GM12878 (cell line): ENCODE results near the gene ALOXE3. TPM values are rescaled to one million over a fixed set of nuclear protein-coding genes. Genes with fewer than 3 reads are reported as not detected.
A peak's percentile ranks its signal among the peaks of the same experiment; 100 is the strongest.

Source experiments
- ATAC-seq: fragments of 200-7000 bp; cut with Tn5 transposase; 3 replicates; pipeline ENCODE4 v1.9.1; 2020; ENCODE audit warnings: mild to moderate bottlenecking, moderate library complexity
- BruUV-seq: library from RNA; stranded (reverse); fragments of 400-500 nt; replicated peaks from 2 replicates; lab custom pipeline; 2021; lab: Mats Ljungman, UMichigan
- CTCF ChIA-PET: fragments of 300-600 bp; sonication (Branson Sonifier 250); formaldehyde crosslinking; extraction: SDS; loops from one replicate; lab custom pipeline; 2021; ENCODE audit warnings: inconsistent platforms; lab: Yijun Ruan, JAX
- POLR2A ChIA-PET: fragments of 350-600 bp; formaldehyde crosslinking; extraction: SDS; loops from one replicate; lab custom pipeline; 2021; ENCODE audit warnings: inconsistent platforms; lab: Charles Lee
- RAD21 ChIA-PET: fragments of 300-600 bp; sonication (Branson Sonifier 250); formaldehyde crosslinking; loops from one replicate; lab custom pipeline; 2023; ENCODE audit warnings: antibody characterized with exemption; ENCODE audit not compliant: unreplicated experiment; lab: Charles Lee
- SMC1A ChIA-PET: fragments of 300-600 bp; sonication (Branson Sonifier 250); formaldehyde crosslinking; loops from one replicate; lab custom pipeline; 2023; ENCODE audit not compliant: unreplicated experiment, uncharacterized antibody; lab: Charles Lee
- DNase-seq: peaks from one replicate; pipeline ENCODE4 v3.0.0-alpha.2; 2011; ENCODE audit warnings: low read depth, low spot score
- FAIRE-seq: peaks from 3 replicates; lab custom pipeline; 2011; peaks lifted over from hg19 to GRCh38; lab: Jason Lieb, UNC
- H2AFZ ChIP-seq: 2 replicates; pipeline ENCODE4 v1.6.0; 2011; ENCODE audit warnings: low read depth, low read length, control low read depth; ENCODE audit not compliant: control insufficient read depth
- H3K27ac ChIP-seq: 2 replicates; pipeline ENCODE4 v1.5.1; 2011; ENCODE audit warnings: control low read depth; ENCODE audit not compliant: control insufficient read depth, insufficient read depth
- H3K27me3 ChIP-seq, 2 experiments: replicated peaks in 1 of 2; 2 replicates each; pipeline versions ENCODE4 v1.6.0 to v1.6.1; 2011; ENCODE audit warnings: low read length in 1 of 2; ENCODE audit not compliant: control insufficient read depth in 2 of 2, insufficient read depth in 2 of 2
- H3K36me3 ChIP-seq, 2 experiments: 2 replicates each; pipeline ENCODE4 v1.5.1; 2011; ENCODE audit warnings: low read length in 1 of 2; ENCODE audit not compliant: control insufficient read depth in 2 of 2, insufficient read depth in 2 of 2
- H3K4me1 ChIP-seq: 2 replicates; pipeline ENCODE4 v1.6.1; 2011; ENCODE audit warnings: mild to moderate bottlenecking, low read length, moderate library complexity, mixed read lengths; ENCODE audit not compliant: control insufficient read depth, insufficient read depth
- H3K4me2 ChIP-seq: 2 replicates; pipeline ENCODE4 v1.6.0; 2011; ENCODE audit warnings: control low read depth; ENCODE audit not compliant: control insufficient read depth, insufficient read depth
- H3K4me3 ChIP-seq: fragments of 200-600 bp; sonication (generic); 2 replicates; pipeline ENCODE4 v1.5.1; 2016
- H3K79me2 ChIP-seq: 2 replicates; pipeline ENCODE4 v1.6.0; 2011; ENCODE audit warnings: low read length; ENCODE audit not compliant: control insufficient read depth, insufficient read depth
- H3K9ac ChIP-seq: 2 replicates; pipeline ENCODE4 v1.8.0; 2011; ENCODE audit warnings: low read length, control low read depth, mixed read lengths; ENCODE audit not compliant: control insufficient read depth, insufficient read depth
- H3K9me3 ChIP-seq: replicated peaks from 3 replicates; pipeline ENCODE4 v1.5.1; 2011; ENCODE audit warnings: mild to moderate bottlenecking, low read length; ENCODE audit not compliant: control insufficient read depth, insufficient read depth
- H4K20me1 ChIP-seq: 2 replicates; pipeline ENCODE4 v1.6.0; 2011; ENCODE audit not compliant: control insufficient read depth, insufficient read depth
- ATF3 ChIP-seq: IDR thresholded peaks from 2 replicates; pipeline ENCODE4 v1.6.1; 2011; ENCODE audit warnings: low read depth, mild to moderate bottlenecking, low read length, moderate library complexity, borderline replicate concordance; ENCODE audit errors: extremely low read depth
- EP300 ChIP-seq, 2 experiments: fragments of 150-350 bp in 1 of 2; IDR thresholded peaks; 2 replicates each; pipeline ENCODE4 v1.6.1; 2011 to 2012; ENCODE audit warnings: low read depth in 2 of 2, low read length in 2 of 2, borderline replicate concordance in 1 of 2, improper control_type of control experiment in 1 of 2, inconsistent platforms in 1 of 2; ENCODE audit not compliant: control insufficient read depth in 1 of 2
- GATAD2B ChIP-seq: fragments of 450-650 bp; conservative IDR thresholded peaks from 2 replicates; pipeline ENCODE4 v1.6.1; 2017; ENCODE audit warnings: low read depth, mild to moderate bottlenecking, moderate library complexity
- NFYA ChIP-seq: IDR thresholded peaks from 2 replicates; pipeline ENCODE4 v1.6.1; 2011; ENCODE audit warnings: low read depth, mild to moderate bottlenecking, low read length, improper control_type of control experiment, borderline replicate concordance
- PAX5 ChIP-seq: IDR thresholded peaks from 2 replicates; pipeline ENCODE4 v1.6.1; 2011; ENCODE audit warnings: low read depth, low read length, borderline replicate concordance
- POU2F2 ChIP-seq: IDR thresholded peaks from 3 replicates; pipeline ENCODE4 v1.6.1; 2011; ENCODE audit warnings: low read depth, mild to moderate bottlenecking, low read length, borderline replicate concordance
- RCOR1 ChIP-seq: conservative IDR thresholded peaks from 2 replicates; pipeline ENCODE4 v1.6.1; 2012; ENCODE audit warnings: low read depth, low read length, improper control_type of control experiment
- TBL1XR1 ChIP-seq: IDR thresholded peaks from 2 replicates; pipeline ENCODE4 v1.6.1; 2012; ENCODE audit warnings: low read depth, low read length, improper control_type of control experiment
- WGBS: methylation state at CpG from one replicate; pipeline ENCODE4 v1.1.6; 2016; ENCODE audit warnings: low lambda C conversion rate; ENCODE audit not compliant: insufficient replicate concordance, insufficient coverage; ENCODE audit errors: missing lambda C conversion rate; 5-methylcytosine and 5-hydroxymethylcytosine counted together
- in situ Hi-C: fragments of 300-500 bp; cut with MboI; formaldehyde crosslinking; loops from 9 replicates; pipeline ENCODE4 v1.14.3; 2018; ENCODE audit warnings: mixed read lengths
- intact Hi-C: fragments of 100-400 bp; cut with micrococcal nuclease; formaldehyde crosslinking; loops from one replicate; pipeline ENCODE4 v1.14.2; 2022; ENCODE audit not compliant: unreplicated experiment
- polyA plus RNA-seq, 11 experiments: library from polyadenylated mRNA; depleted of rRNA in 4 of 11; unstranded in 6 of 11; stranded (reverse) in 5 of 11; fragments of >200 nt; fragmentation: Nextera tagmentation in 4 of 11; fragmentation: Illumina TruSeq in 1 of 11; extraction: Ambion mirVana in 4 of 11; extraction: Trizol in 1 of 11; gene quantifications; 1 replicate in 1 of 11; 2 replicates in 10 of 11; pipeline versions ENCODE4 v1.2.1 to v1.2.3, GENCODE V29; 2011 to 2016; ENCODE audit warnings: inconsistent platforms in 2 of 11, missing spikeins in 2 of 11, low read depth in 1 of 11
- total RNA-seq, 4 experiments: library from RNA; depleted of rRNA in 3 of 4; stranded (reverse); fragments of >200 nt in 3 of 4; fragmentation: Illumina TruSeq in 1 of 4; extraction: Trizol in 1 of 4; gene quantifications; 2 replicates each; pipeline versions ENCODE4 v1.2.1 to v1.2.3, GENCODE V29; 2013 to 2021

The ALOXE3 gene
- total and polyA plus RNA-seq, 10 of the 15 experiments (the other 5 are each of a cell fraction or from before 2014, with no cell fraction given), result 0.04 TPM; not detected in 9

- peak; percentile 61; the same call in 1 of the 3 replicates for TF ChIP-seq POU2F2
- no peak for TF ChIP-seq EP300 (IDR thresholded peaks at IDR 0.05; ENCODE audit: borderline replicate concordance in 1 of 2, control insufficient read depth in 1 of 2, low read depth in 2 of 2, low read length in 2 of 2)
These were observed 60.6 kb downstream of the ALOXE3 start (continued) for GRCh38 chr17:8057691-8058114.

GRCh38 chr17:8056976-8057625 is 61.2 kb downstream of the ALOXE3 start:
- Histone ChIP-seq H3K27ac (no peak overlapping the region), H3K36me3 (no peaks in the 10 kb centered on the region), H3K4me2 (no peak overlapping the region), H3K27me3 (peaks cover 0 to 4% of the 10 kb centered on the region in 2 experiments; a peak in 1 of 4 replicates), H3K4me3 (no peak overlapping the region), H4K20me1 (no peaks in the 10 kb centered on the region), H3K9me3 (no peaks in the 10 kb centered on the region), H3K9ac (no peak overlapping the region), H3K4me1 (peaks cover 14% of the 10 kb centered on the region), H2AFZ (no peak overlapping the region), H3K79me2 (no peaks in the 10 kb centered on the region)
- in situ Hi-C loops, result no loop called here
- FAIRE-seq, result no peak
- intact Hi-C loops, result loop anchor here (1.0 to 5.0 kb wide), 5 partner anchors 40 to 315 kb away; partner anchors contain the start of gene NAA38
- 77% methylated on average over 17 of the region's 17 CpGs for WGBS
- no peak for DNase-seq
- RAD21 ChIA-PET, result interaction anchor here (0.8 to 4.1 kb wide), 19 partner anchors 15 to 313 kb away, joined by 3 to 21 read pairs (median 6); partner anchors contain the start of genes AURKB, NAA38 and RNF227
- CTCF ChIA-PET, result interaction anchor here (0.6 to 8.3 kb wide), 44 partner anchors 10 to 369 kb away, joined by 3 to 159 read pairs (median 6); partner anchors contain the start of genes ALOX12B, ALOX15B, ALOXE3 and CNTROB
- no TSS peak for BruUV-seq
- SMC1A ChIA-PET, result interaction anchor here (0.6 to 4.0 kb wide), 26 partner anchors 15 to 314 kb away, joined by 3 to 31 read pairs (median 4); partner anchors contain the start of genes ALOX15B, ALOXE3, CNTROB and GUCY2D
- ATAC-seq, result no peak
- POLR2A ChIA-PET, result interaction anchor here (0.6 to 1.3 kb wide), 3 partner anchors 13 to 125 kb away, joined by 3 to 4 read pairs (median 3); partner anchors contain the start of genes CNTROB and TRAPPC1
- TF ChIP-seq PAX5, result no peak
- TF ChIP-seq ATF3, result no peak
- TF ChIP-seq NFYA, result no peak
- TF ChIP-seq RCOR1, result no peak
- no peak for TF ChIP-seq GATAD2B
- no peak for TF ChIP-seq TBL1XR1
